Coronary artery (tissue), 2 donors: Measurements from ENCODE around the gene FXR1.

Experiments
- DNase-seq: peaks from one replicate; pipeline ENCODE4 v3.0.0-alpha.2; 2017; ENCODE audit warnings: low spot score
- H3K27ac ChIP-seq, 2 donors: fragments of 200-600 bp; sonication (generic); one replicate each; pipeline ENCODE4 v1.5.1; 2016 to 2019
- H3K4me3 ChIP-seq: fragments of 200-600 bp; sonication (generic); 2 replicates; pipeline ENCODE4 v1.5.1; 2016; ENCODE audit warnings: mild to moderate bottlenecking, moderate library complexity
- CTCF ChIP-seq: fragments of 200-600 bp; sonication (generic); IDR thresholded peaks from one replicate; pipeline ENCODE4 v1.5.1; 2019; ENCODE audit warnings: antibody characterized with exemption

Gene FXR1

GRCh38 chr3:180913581-180914404 lies 1.3 kb downstream of the FXR1 start:
- peak overlapping the region; percentile 78 for H3K4me3 ChIP-seq
- DNase-seq, result no peak
- H3K27ac ChIP-seq, result peak overlapping the region in 1 of 2 donors; percentile 92
- TF ChIP-seq CTCF, result no peak

- DNase-seq, result no peak
- no peak for TF ChIP-seq CTCF
- H3K27ac ChIP-seq, result no peak overlapping the region
- H3K4me3 ChIP-seq, result no peak overlapping the region
Measured at GRCh38 chr3:180918542-180918941, 6.1 kb downstream of the FXR1 start.

- no peak for TF ChIP-seq CTCF
- Histone ChIP-seq H3K27ac (no peak overlapping the region), H3K4me3 (no peak overlapping the region)
- DNase-seq, result no peak
Measured at GRCh38 chr3:180922242-180922641, 9.8 kb downstream of the FXR1 start.

- Histone ChIP-seq H3K4me3 (no peak overlapping the region), H3K27ac (no peak overlapping the region)
- no peak for TF ChIP-seq CTCF
- DNase-seq, result no peak
Measured at GRCh38 chr3:180923561-180923960, 11.1 kb downstream of the FXR1 start.

- no peak for DNase-seq
- no peak overlapping the region for H3K4me3 ChIP-seq
- no peak overlapping the region for H3K27ac ChIP-seq
- no peak for TF ChIP-seq CTCF
Measured at GRCh38 chr3:180926526-180926925, 14.1 kb downstream of the FXR1 start.

- Histone ChIP-seq H3K27ac (no peak overlapping the region), H3K4me3 (no peak overlapping the region)
- TF ChIP-seq CTCF, result no peak
- DNase-seq, result no peak
Measured at GRCh38 chr3:180929376-180929775, 16.9 kb downstream of the FXR1 start.

- no peak for DNase-seq
- Histone ChIP-seq H3K27ac (no peak overlapping the region), H3K4me3 (no peak overlapping the region)
- TF ChIP-seq CTCF, result no peak
Measured at GRCh38 chr3:180930526-180930925, 18.1 kb downstream of the FXR1 start.
